Measurements from ENCODE around the gene WWOX.

GRCh38 chr16:78563905-78564304 lies 464.5 kb downstream of the WWOX start:
- TF ChIP-seq CTCF (optimal IDR thresholded peaks at IDR 0.05 in 1 of 3, IDR thresholded peaks at IDR 0.05 in 1 of 3, conservative IDR thresholded peaks at IDR 0.05 in 1 of 3; ENCODE audit: extremely low read depth in 1 of 3, insufficient read depth in 2 of 3, low read length in 3 of 3) (no peak), EZH2 (IDR thresholded peaks at IDR 0.05; ENCODE audit: low read length) (no peak)

All from keratinocyte (primary cell).